Upper lobe of left lung (tissue), 6 donors: ENCODE measurements around the gene SLC25A23. TPM values are rescaled to one million over a fixed set of nuclear protein-coding genes. Genes with fewer than 3 reads are reported as not detected.
"Not testable (repeated sequence)": the region's sequence is repeated elsewhere in the genome, so short reads cannot be mapped to it uniquely, and the experiment has no call there.

Experiments used
- ATAC-seq, 2 donors: fragments of 200-7000 bp; cut with Tn5 transposase; one replicate each; pipeline ENCODE4 v1.9.1; 2022; ENCODE audit warnings: mild to moderate bottlenecking in 2 of 2, moderate library complexity in 2 of 2; ENCODE audit not compliant: low FRiP score in 2 of 2
- DNase-seq, 2 donors: peaks; one replicate each; pipeline ENCODE4 v3.0.0-alpha.2; 2019 to 2020
- H3K27ac ChIP-seq, 4 donors: fragments of 200-600 bp; sonication (generic); one replicate each; pipeline ENCODE4 v1.5.1; 2016 to 2019
- H3K27me3 ChIP-seq, 4 donors: fragments of 200-600 bp; sonication (generic); one replicate each; pipeline ENCODE4 v1.5.1; 2017 to 2019
- H3K36me3 ChIP-seq, 4 donors: fragments of 200-600 bp; sonication (generic); one replicate each; pipeline ENCODE4 v1.5.1; 2016 to 2019
- H3K4me1 ChIP-seq, 4 donors: fragments of 200-600 bp; sonication (generic); one replicate each; pipeline ENCODE4 v1.5.1; 2018 to 2019
- H3K4me3 ChIP-seq, 4 donors: fragments of 200-600 bp; sonication (generic); one replicate each; pipeline ENCODE4 v1.5.1; 2017 to 2019; ENCODE audit warnings: mild to moderate bottlenecking in 2 of 4, moderate library complexity in 1 of 4
- H3K9me3 ChIP-seq, 4 donors: fragments of 200-600 bp; sonication (generic); one replicate each; pipeline ENCODE4 v1.5.1; 2018 to 2019
- CTCF ChIP-seq, 6 experiments: fragments of 450-650 bp in 4 of 6; fragments of 200-600 bp in 2 of 6; sonication (generic) in 2 of 6; IDR thresholded peaks; one replicate each; pipeline ENCODE4 v1.5.1; 2016 to 2019; ENCODE audit warnings: antibody characterized with exemption in 6 of 6
- EP300 ChIP-seq, 4 donors: sonication (generic); formaldehyde crosslinking; IDR thresholded peaks; one replicate each; pipeline ENCODE4 v1.5.1; 2017; ENCODE audit warnings: antibody characterized with exemption in 4 of 4, control low read depth in 2 of 4
- POLR2A ChIP-seq, 4 donors: fragments of 450-650 bp; IDR thresholded peaks; one replicate each; pipeline ENCODE4 v1.5.1; 2016 to 2017; ENCODE audit warnings: antibody characterized with exemption in 4 of 4, mild to moderate bottlenecking in 2 of 4
- POLR2AphosphoS5 ChIP-seq, 2 donors: sonication (generic); formaldehyde crosslinking; IDR thresholded peaks; one replicate each; pipeline ENCODE4 v1.5.1; 2017; ENCODE audit warnings: antibody characterized with exemption in 2 of 2
- WGBS, 2 donors: methylation state at CpG; one replicate each; pipeline ENCODE4 v1.1.5; 2017 to 2018; 5-methylcytosine and 5-hydroxymethylcytosine counted together
- total RNA-seq, 6 donors: library from RNA; depleted of rRNA in 4 of 6; stranded (reverse); fragments of >200 nt in 4 of 6; gene quantifications; one replicate each; pipeline versions ENCODE4 v1.1.0 to v1.2.1, GENCODE V29; 2016 to 2021
- donor health status: DM: no; HTN: no; CAD: no; lungs with moderate emphysema.
- donor health status: DM: no; HTN: yes; CAD: no; lungs with severe emphysema.

The SLC25A23 gene
- total RNA-seq, 6 donors from 2014 or later, result 29.3 to 133 (median 64.5) TPM

- no peaks in the 10 kb centered on the region for H3K9me3 ChIP-seq
- no peaks in the 10 kb centered on the region for H3K36me3 ChIP-seq
- H3K27ac ChIP-seq, result no peak overlapping the region
- H3K27me3 ChIP-seq, result no peaks in the 10 kb centered on the region
- no peaks in the 10 kb centered on the region for H3K4me1 ChIP-seq
- ATAC-seq, result no peak
- WGBS, 2 donors, result 90 to 92% methylated on average over 7 to 10 of the region's 11 CpGs
- TF ChIP-seq CTCF (IDR thresholded peaks at IDR 0.05), result no peak
- TF ChIP-seq POLR2A (IDR thresholded peaks at IDR 0.05), result no peak
- no peak for TF ChIP-seq EP300 (IDR thresholded peaks at IDR 0.05)
- no peak for TF ChIP-seq POLR2AphosphoS5 (IDR thresholded peaks at IDR 0.05)
- no peak for DNase-seq
- H3K4me3 ChIP-seq, result no peak overlapping the region
Observed at GRCh38 chr19:6433165-6433564, 26.4 kb downstream of the SLC25A23 start.

- Histone ChIP-seq H3K36me3 (no peaks in the 10 kb centered on the region), H3K9me3 (no peaks in the 10 kb centered on the region), H3K27me3 (no peaks in the 10 kb centered on the region), H3K4me3 (no peak overlapping the region), H3K27ac (no peak overlapping the region), H3K4me1 (no peaks in the 10 kb centered on the region)
- WGBS, 2 donors, result 93 to 94% methylated on average over 10 to 11 of the region's 11 CpGs
- TF ChIP-seq CTCF (IDR thresholded peaks at IDR 0.05), result no peak
- TF ChIP-seq POLR2AphosphoS5 (IDR thresholded peaks at IDR 0.05), result no peak
- TF ChIP-seq EP300 (IDR thresholded peaks at IDR 0.05), result no peak
- TF ChIP-seq POLR2A (IDR thresholded peaks at IDR 0.05), result no peak
- ATAC-seq, result peak in 1 of 2 donors; percentile 8
- DNase-seq, result peak in 1 of 2 donors; percentile 69
Observed at GRCh38 chr19:6431891-6432290, 27.7 kb downstream of the SLC25A23 start.

- Histone ChIP-seq H3K4me1 (peaks cover 0 to 8% (median 5%) of the 10 kb centered on the region in 4 donors), H3K27me3 (no peaks in the 10 kb centered on the region), H3K9me3 (no peaks in the 10 kb centered on the region), H3K4me3 (no peak overlapping the region), H3K36me3 (no peaks in the 10 kb centered on the region), H3K27ac (no peak overlapping the region)
- DNase-seq, result no peak
- WGBS, 2 donors, result 60 to 62% methylated on average over 19 to 20 of the region's 20 CpGs
- ATAC-seq, result no peak
- TF ChIP-seq CTCF (IDR thresholded peaks at IDR 0.05) (no peak), POLR2A (IDR thresholded peaks at IDR 0.05) (no peak), POLR2AphosphoS5 (IDR thresholded peaks at IDR 0.05) (no peak), EP300 (IDR thresholded peaks at IDR 0.05) (no peak)
Observed at GRCh38 chr19:6429419-6430221, 30.0 kb downstream of the SLC25A23 start.

- not testable (repeated sequence) for H3K36me3 ChIP-seq, ATAC-seq, H3K9me3 ChIP-seq, H3K4me1 ChIP-seq, H3K27ac ChIP-seq, DNase-seq, H3K27me3 ChIP-seq, H3K4me3 ChIP-seq
- WGBS, 2 donors, result 85 to 96% methylated on average over 2 of the region's 2 CpGs
Observed at GRCh38 chr19:6428692-6429418, 30.7 kb downstream of the SLC25A23 start.

GRCh38 chr19:6427131-6427530 is 32.5 kb downstream of the SLC25A23 start:
- peak in 1 of 2 donors; percentile 77 for DNase-seq
- no peak overlapping the region for H3K4me3 ChIP-seq
- H3K27me3 ChIP-seq, result no peaks in the 10 kb centered on the region
- TF ChIP-seq EP300 (IDR thresholded peaks at IDR 0.05), result no peak
- no peak for TF ChIP-seq POLR2AphosphoS5 (IDR thresholded peaks at IDR 0.05)
- TF ChIP-seq POLR2A (IDR thresholded peaks at IDR 0.05), result no peak
- TF ChIP-seq CTCF (IDR thresholded peaks at IDR 0.05), result no peak
- H3K36me3 ChIP-seq, result peaks cover 0 to 3% (median 1%) of the 10 kb centered on the region in 4 donors
- 97 to 100% methylated on average over 1 to 18 of the region's 18 CpGs for WGBS, 2 donors
- peaks cover 16 to 27% (median 21%) of the 10 kb centered on the region in 4 donors for H3K4me1 ChIP-seq
- H3K9me3 ChIP-seq, result no peaks in the 10 kb centered on the region
- no peak overlapping the region for H3K27ac ChIP-seq
- ATAC-seq, result no peak
